Heart left ventricle (tissue), 16 donors: ENCODE data around the gene SLC16A7. TPM values are rescaled to one million over a fixed set of nuclear protein-coding genes. Genes with fewer than 3 reads are reported as not detected.

Experiments
- ATAC-seq, 4 donors: fragments of 200-7000 bp; cut with Tn5 transposase; one replicate each; pipeline ENCODE4 v1.9.1; 2020 to 2022; ENCODE audit warnings: moderate library complexity in 4 of 4, mild to moderate bottlenecking in 3 of 4, moderate number of reproducible peaks in 1 of 4
- DNase-seq, 5 donors: peaks; one replicate each; pipeline ENCODE4 v3.0.0-alpha.2; 2020
- H3K27ac ChIP-seq, 12 donors: fragments of 200-600 bp; sonication (generic) in 4 of 12; one replicate each; pipeline versions ENCODE4 v1.5.0 to v1.8.0; 2016 to 2022; ENCODE audit warnings: mild to moderate bottlenecking in 2 of 12
- H3K27me3 ChIP-seq, 9 donors: fragments of 200-600 bp; sonication (generic) in 2 of 9; one replicate each; pipeline versions ENCODE4 v1.5.1 to v1.8.0; 2016 to 2022; ENCODE audit warnings: mild to moderate bottlenecking in 3 of 9
- H3K36me3 ChIP-seq, 9 donors: fragments of 200-600 bp; sonication (generic) in 2 of 9; one replicate each; pipeline versions ENCODE4 v1.5.0 to v1.8.0; 2018 to 2022; ENCODE audit warnings: mild to moderate bottlenecking in 2 of 9
- H3K4me1 ChIP-seq, 12 donors: fragments of 200-600 bp; sonication (generic) in 4 of 12; one replicate each; pipeline versions ENCODE4 v1.5.0 to v1.8.0; 2016 to 2022; ENCODE audit warnings: mild to moderate bottlenecking in 3 of 12
- H3K4me3 ChIP-seq, 12 donors: fragments of 200-600 bp; sonication (generic) in 4 of 12; one replicate each; pipeline versions ENCODE4 v1.5.0 to v1.8.0; 2017 to 2022; ENCODE audit warnings: mild to moderate bottlenecking in 9 of 12, moderate library complexity in 4 of 12
- H3K9me3 ChIP-seq, 12 donors: fragments of 200-600 bp; sonication (generic) in 4 of 12; one replicate each; pipeline versions ENCODE4 v1.5.0 to v1.8.0; 2016 to 2022; ENCODE audit warnings: mild to moderate bottlenecking in 1 of 12
- CTCF ChIP-seq, 12 donors: fragments of 200-600 bp; sonication (generic) in 4 of 12; IDR thresholded peaks; one replicate each; pipeline versions ENCODE4 v1.5.0 to v1.8.0; 2018 to 2022; ENCODE audit warnings: antibody characterized with exemption in 12 of 12, mild to moderate bottlenecking in 5 of 12
- POLR2A ChIP-seq, 2 donors: fragments of 450-650 bp; IDR thresholded peaks; one replicate each; pipeline ENCODE4 v1.6.1; 2017; ENCODE audit warnings: antibody characterized with exemption in 2 of 2, mild to moderate bottlenecking in 2 of 2, moderate library complexity in 2 of 2
- whole genome bisulfite sequencing, 4 donors: extraction: QIAGEN DNeasy Blood & Tissue Kit in 2 of 4; methylation state at CpG; one replicate each; pipeline versions ENCODE4 v1.1.5 to v1.1.7; 2013 to 2018; 5-methylcytosine and 5-hydroxymethylcytosine counted together
- intact Hi-C, 10 donors: fragments of 100-400 bp; cut with DNase I; formaldehyde crosslinking; loops; one replicate each; pipeline versions ENCODE4 v1.11.1 to v1.14.2; 2022
- polyA plus RNA-seq, 2 donors: library from polyadenylated mRNA; stranded (reverse); fragments of 200-250 nt; gene quantifications; one replicate each; pipeline ENCODE4 v1.2.3, GENCODE V29; 2013
- total RNA-seq, 9 donors: library from RNA; depleted of rRNA in 2 of 9; stranded (reverse); fragments of >200 nt in 2 of 9; fragmentation: NEBNext Ultra II Directional in 3 of 9; extraction: Animal tissue kit (Norgen Biotek cat#: 25700) in 3 of 9; gene quantifications; one replicate each; pipeline versions ENCODE4 v1.1.0 to v1.2.4, GENCODE V29; 2016 to 2023
- donor health status: ischemic (EF 13 %, LVEDD 7.1; RV severe dilation, severe dysfunction).
- donor health status: healthy with polysubstance abuse.
- donor health status: DM: no; HTN: yes; CAD: no.
- donor health status: DM: no; HTN: no; CAD: no.
- donor health status: ischemic (EF 25% LVEDD 6.9; RV normal size, moderate dysfunction).
- donor health status: ischemic (EF 25% LVEDD 5.7; RV mildly dilated, moderate dysfunction).
- donor health status: healthy.
- donor health status: DM: yes; HTN: yes; CAD: no.
- donor health status: ischemic (EF 35%, LVEDD 5.7; RV mildly dilated, moderate dysfunction).
- donor health status: nonischemic (EF 11% LVEDD 7.7; RV severe dilation, severe dysfunction).
- donor health status: DM: yes; HTN: yes; CAD: no.
- donor health status: PGD.
- donor health status: ischemic (EF 29% LVEDD 5.4; RV normal size, mild dysfunction).
- donor health status: nonischemic (EF 23%, LVEDD 6.1; RV moderate dilation, normal function).

The SLC16A7 gene
- total and polyA plus RNA-seq, 11 donors = 18.4 to 227 (median 121) TPM

GRCh38 chr12:59636945-59637691, 41.3 kb downstream of the SLC16A7 start:
- TF ChIP-seq CTCF (IDR thresholded peaks at IDR 0.05) (no peak), POLR2A (IDR thresholded peaks at IDR 0.05) (no peak)
- no peak overlapping the region for H3K27ac ChIP-seq
- 86 to 91% (median 88%) methylated on average over 5 of the region's 5 CpGs for WGBS, 4 donors
- H3K4me3 ChIP-seq = no peak overlapping the region
- ATAC-seq = no peak
- H3K4me1 ChIP-seq = peaks cover 0 to 26% (median 5%) of the 10 kb centered on the region in 12 donors
- H3K36me3 ChIP-seq = no peaks in the 10 kb centered on the region
- no peak for DNase-seq
- H3K27me3 ChIP-seq = no peaks in the 10 kb centered on the region
- no peaks in the 10 kb centered on the region for H3K9me3 ChIP-seq
- intact Hi-C loops = no loop called here

- intact Hi-C loops = no loop called here
- DNase-seq (no peak), ATAC-seq (peak in 2 of 4 donors; percentile 31 to 54)
These were observed 41.9 kb downstream of the SLC16A7 start for GRCh38 chr12:59637692-59638070.

GRCh38 chr12:59643550-59643949, 47.7 kb downstream of the SLC16A7 start:
- TF ChIP-seq CTCF (IDR thresholded peaks at IDR 0.05) (no peak), POLR2A (IDR thresholded peaks at IDR 0.05) (no peak)
- H3K27ac ChIP-seq = no peak overlapping the region
- DNase-seq (no peak), ATAC-seq (no peak)
- 52 to 53% (median 53%) methylated on average over 3 of the region's 3 CpGs for WGBS, 4 donors
- H3K9me3 ChIP-seq = peaks cover 0 to 3% (median 0%) of the 10 kb centered on the region in 12 donors
- intact Hi-C loops = no loop called here
- H3K4me3 ChIP-seq = no peak overlapping the region
- H3K4me1 ChIP-seq = peaks cover 0 to 7% (median 0%) of the 10 kb centered on the region in 12 donors
- H3K36me3 ChIP-seq = no peaks in the 10 kb centered on the region
- no peaks in the 10 kb centered on the region for H3K27me3 ChIP-seq

More at GRCh38 chr12:59637692-59638070, 41.9 kb downstream of the SLC16A7 start:
- no peaks in the 10 kb centered on the region for H3K36me3 ChIP-seq
- TF ChIP-seq CTCF (IDR thresholded peaks at IDR 0.05) = no peak
- no peak for TF ChIP-seq POLR2A (IDR thresholded peaks at IDR 0.05)
- H3K27ac ChIP-seq = peak overlapping the region in 1 of 12 donors; percentile 8
- no peak overlapping the region for H3K4me3 ChIP-seq
- no peaks in the 10 kb centered on the region for H3K27me3 ChIP-seq
- H3K9me3 ChIP-seq = no peaks in the 10 kb centered on the region
- H3K4me1 ChIP-seq = peaks cover 0 to 21% (median 3%) of the 10 kb centered on the region in 12 donors

GRCh38 chr12:59645242-59645641, 49.4 kb downstream of the SLC16A7 start:
- DNase-seq = no peak
- H3K4me1 ChIP-seq = peaks cover 0 to 7% (median 0%) of the 10 kb centered on the region in 12 donors
- H3K4me3 ChIP-seq = no peak overlapping the region
- H3K27ac ChIP-seq = no peak overlapping the region
- no peaks in the 10 kb centered on the region for H3K36me3 ChIP-seq
- no peak for TF ChIP-seq POLR2A (IDR thresholded peaks at IDR 0.05)
- TF ChIP-seq CTCF (IDR thresholded peaks at IDR 0.05) = peak in 1 of 12 donors; percentile 9
- WGBS, 4 donors = 77 to 97% (median 91%) methylated on average over 1 of the region's 1 CpG
- H3K9me3 ChIP-seq = peaks cover 0 to 3% (median 0%) of the 10 kb centered on the region in 12 donors
- no peaks in the 10 kb centered on the region for H3K27me3 ChIP-seq
- ATAC-seq = no peak
- intact Hi-C loops = no loop called here
